GM12878 (cell line): Measurements from ENCODE around the gene MPPED1. TPM values are rescaled to one million over a fixed set of nuclear protein-coding genes. Genes with fewer than 3 reads are reported as not detected.

Experiments used
- ATAC-seq: fragments of 200-7000 bp; cut with Tn5 transposase; 3 replicates; pipeline ENCODE4 v1.9.1; 2020; ENCODE audit warnings: mild to moderate bottlenecking, moderate library complexity
- BruUV-seq: library from RNA; stranded (reverse); fragments of 400-500 nt; replicated peaks from 2 replicates; lab custom pipeline; 2021; lab: Mats Ljungman, UMichigan
- CTCF ChIA-PET: fragments of 300-600 bp; sonication (Branson Sonifier 250); formaldehyde crosslinking; extraction: SDS; loops from one replicate; lab custom pipeline; 2021; ENCODE audit warnings: inconsistent platforms; lab: Yijun Ruan, JAX
- POLR2A ChIA-PET: fragments of 350-600 bp; formaldehyde crosslinking; extraction: SDS; loops from one replicate; lab custom pipeline; 2021; ENCODE audit warnings: inconsistent platforms; lab: Charles Lee
- RAD21 ChIA-PET: fragments of 300-600 bp; sonication (Branson Sonifier 250); formaldehyde crosslinking; loops from one replicate; lab custom pipeline; 2023; ENCODE audit warnings: antibody characterized with exemption; ENCODE audit not compliant: unreplicated experiment; lab: Charles Lee
- SMC1A ChIA-PET: fragments of 300-600 bp; sonication (Branson Sonifier 250); formaldehyde crosslinking; loops from one replicate; lab custom pipeline; 2023; ENCODE audit not compliant: unreplicated experiment, uncharacterized antibody; lab: Charles Lee
- DNase-seq: peaks from one replicate; pipeline ENCODE4 v3.0.0-alpha.2; 2011; ENCODE audit warnings: low read depth, low spot score
- FAIRE-seq: peaks from 3 replicates; lab custom pipeline; 2011; peaks lifted over from hg19 to GRCh38; lab: Jason Lieb, UNC
- H2AFZ ChIP-seq: 2 replicates; pipeline ENCODE4 v1.6.0; 2011; ENCODE audit warnings: low read depth, low read length, control low read depth; ENCODE audit not compliant: control insufficient read depth
- H3K27ac ChIP-seq: 2 replicates; pipeline ENCODE4 v1.5.1; 2011; ENCODE audit warnings: control low read depth; ENCODE audit not compliant: control insufficient read depth, insufficient read depth
- H3K27me3 ChIP-seq, 2 experiments: replicated peaks in 1 of 2; 2 replicates each; pipeline versions ENCODE4 v1.6.0 to v1.6.1; 2011; ENCODE audit warnings: low read length in 1 of 2; ENCODE audit not compliant: control insufficient read depth in 2 of 2, insufficient read depth in 2 of 2
- H3K36me3 ChIP-seq, 2 experiments: 2 replicates each; pipeline ENCODE4 v1.5.1; 2011; ENCODE audit warnings: low read length in 1 of 2; ENCODE audit not compliant: control insufficient read depth in 2 of 2, insufficient read depth in 2 of 2
- H3K4me1 ChIP-seq: 2 replicates; pipeline ENCODE4 v1.6.1; 2011; ENCODE audit warnings: mild to moderate bottlenecking, low read length, moderate library complexity, mixed read lengths; ENCODE audit not compliant: control insufficient read depth, insufficient read depth
- H3K4me2 ChIP-seq: 2 replicates; pipeline ENCODE4 v1.6.0; 2011; ENCODE audit warnings: control low read depth; ENCODE audit not compliant: control insufficient read depth, insufficient read depth
- H3K4me3 ChIP-seq: fragments of 200-600 bp; sonication (generic); 2 replicates; pipeline ENCODE4 v1.5.1; 2016
- H3K79me2 ChIP-seq: 2 replicates; pipeline ENCODE4 v1.6.0; 2011; ENCODE audit warnings: low read length; ENCODE audit not compliant: control insufficient read depth, insufficient read depth
- H3K9ac ChIP-seq: 2 replicates; pipeline ENCODE4 v1.8.0; 2011; ENCODE audit warnings: low read length, control low read depth, mixed read lengths; ENCODE audit not compliant: control insufficient read depth, insufficient read depth
- H3K9me3 ChIP-seq: replicated peaks from 3 replicates; pipeline ENCODE4 v1.5.1; 2011; ENCODE audit warnings: mild to moderate bottlenecking, low read length; ENCODE audit not compliant: control insufficient read depth, insufficient read depth
- H4K20me1 ChIP-seq: 2 replicates; pipeline ENCODE4 v1.6.0; 2011; ENCODE audit not compliant: control insufficient read depth, insufficient read depth
- CHD1 ChIP-seq: IDR thresholded peaks from 2 replicates; pipeline ENCODE4 v1.6.1; 2012; ENCODE audit warnings: low read depth, low read length, improper control_type of control experiment
- CREM ChIP-seq: IDR thresholded peaks from 2 replicates; pipeline ENCODE4 v1.6.1; 2014; ENCODE audit warnings: antibody characterized with exemption, low read depth
- EED ChIP-seq: sonication (generic); IDR thresholded peaks from 2 replicates; pipeline ENCODE4 v1.6.1; 2016; ENCODE audit warnings: antibody characterized with exemption, low read depth
- FOS ChIP-seq: IDR thresholded peaks from 3 replicates; pipeline ENCODE4 v1.6.1; 2011; ENCODE audit warnings: borderline replicate concordance; ENCODE audit not compliant: insufficient read length; ENCODE audit errors: extremely low read depth
- KLF5 ChIP-seq: fragments of 450-650 bp; IDR thresholded peaks from 2 replicates; pipeline ENCODE4 v1.6.1; 2014; ENCODE audit warnings: mild to moderate bottlenecking; ENCODE audit not compliant: partially characterized antibody
- LARP7 ChIP-seq: fragments of 450-650 bp; IDR thresholded peaks from 2 replicates; pipeline ENCODE4 v1.6.1; 2017; ENCODE audit warnings: mild to moderate bottlenecking
- MEF2A ChIP-seq: IDR thresholded peaks from 2 replicates; pipeline ENCODE4 v1.6.1; 2011; ENCODE audit warnings: low read depth, mild to moderate bottlenecking, low read length, moderate library complexity; ENCODE audit not compliant: insufficient read depth
- MTA2 ChIP-seq: fragments of 450-650 bp; IDR thresholded peaks from 2 replicates; pipeline ENCODE4 v1.6.1; 2016; ENCODE audit warnings: low read depth, mild to moderate bottlenecking, moderate library complexity
- NR2C2 ChIP-seq: IDR thresholded peaks from 2 replicates; pipeline ENCODE4 v1.6.1; 2011; ENCODE audit warnings: borderline replicate concordance, low read depth; ENCODE audit not compliant: control insufficient read depth, insufficient read length
- NR2F1 ChIP-seq: fragments of 450-650 bp; conservative IDR thresholded peaks from 2 replicates; pipeline ENCODE4 v1.6.1; 2017; ENCODE audit warnings: mild to moderate bottlenecking
- PBX3 ChIP-seq: IDR thresholded peaks from 2 replicates; pipeline ENCODE4 v1.6.1; 2011; ENCODE audit warnings: mild to moderate bottlenecking, low read depth, low read length, moderate library complexity; ENCODE audit not compliant: insufficient replicate concordance
- RCOR1 ChIP-seq: conservative IDR thresholded peaks from 2 replicates; pipeline ENCODE4 v1.6.1; 2012; ENCODE audit warnings: low read depth, low read length, improper control_type of control experiment
- SKIL ChIP-seq: fragments of 450-650 bp; IDR thresholded peaks from 2 replicates; pipeline ENCODE4 v1.6.1; 2017; ENCODE audit warnings: mild to moderate bottlenecking, low read depth, inconsistent platforms; ENCODE audit not compliant: poor library complexity, severe bottlenecking
- SREBF1 ChIP-seq: IDR thresholded peaks from 2 replicates; pipeline ENCODE4 v1.6.1; 2012; ENCODE audit warnings: mild to moderate bottlenecking, low read length
- STAT3 ChIP-seq: IDR thresholded peaks from 2 replicates; pipeline ENCODE4 v1.6.1; 2011; ENCODE audit warnings: low read depth, low read length, improper control_type of control experiment
- TCF7 ChIP-seq: IDR thresholded peaks from 2 replicates; pipeline ENCODE4 v1.6.1; 2014; ENCODE audit warnings: antibody characterized with exemption, borderline replicate concordance
- ZBTB33 ChIP-seq: fragments of 450-650 bp; IDR thresholded peaks from 2 replicates; pipeline ENCODE4 v1.6.1; 2017; ENCODE audit warnings: mild to moderate bottlenecking
- WGBS: methylation state at CpG from one replicate; pipeline ENCODE4 v1.1.6; 2016; ENCODE audit warnings: low lambda C conversion rate; ENCODE audit not compliant: insufficient replicate concordance, insufficient coverage; ENCODE audit errors: missing lambda C conversion rate; 5-methylcytosine and 5-hydroxymethylcytosine counted together
- in situ Hi-C: fragments of 300-500 bp; cut with MboI; formaldehyde crosslinking; loops from 9 replicates; pipeline ENCODE4 v1.14.3; 2018; ENCODE audit warnings: mixed read lengths
- intact Hi-C: fragments of 100-400 bp; cut with micrococcal nuclease; formaldehyde crosslinking; loops from one replicate; pipeline ENCODE4 v1.14.2; 2022; ENCODE audit not compliant: unreplicated experiment
- polyA plus RNA-seq, 11 experiments: library from polyadenylated mRNA; depleted of rRNA in 4 of 11; unstranded in 6 of 11; stranded (reverse) in 5 of 11; fragments of >200 nt; fragmentation: Nextera tagmentation in 4 of 11; fragmentation: Illumina TruSeq in 1 of 11; extraction: Ambion mirVana in 4 of 11; extraction: Trizol in 1 of 11; gene quantifications; 1 replicate in 1 of 11; 2 replicates in 10 of 11; pipeline versions ENCODE4 v1.2.1 to v1.2.3, GENCODE V29; 2011 to 2016; ENCODE audit warnings: inconsistent platforms in 2 of 11, missing spikeins in 2 of 11, low read depth in 1 of 11
- total RNA-seq, 4 experiments: library from RNA; depleted of rRNA in 3 of 4; stranded (reverse); fragments of >200 nt in 3 of 4; fragmentation: Illumina TruSeq in 1 of 4; extraction: Trizol in 1 of 4; gene quantifications; 2 replicates each; pipeline versions ENCODE4 v1.2.1 to v1.2.3, GENCODE V29; 2013 to 2021

The MPPED1 gene
- total and polyA plus RNA-seq, 10 of the 15 experiments (the other 5 are each of a cell fraction or from before 2014, with no cell fraction given), result 0.11 TPM; not detected in 9

- CTCF ChIA-PET, result interaction anchor here (1.2 to 1.3 kb wide), 2 partner anchors 13 to 120 kb away, joined by 3 read pairs; no protein-coding TSS in a partner anchor
- no peak for FAIRE-seq
- TF ChIP-seq CHD1 (no peak), KLF5 (no peak), SKIL (no peak), ZBTB33 (no peak), CREM (no peak), STAT3 (no peak), NR2F1 (no peak), FOS (no peak), RCOR1 (no peak), LARP7 (no peak), MEF2A (no peak), MTA2 (no peak), TCF7 (no peak), EED (no peak), SREBF1 (no peak), NR2C2 (no peak), PBX3 (no peak)
These were observed 17.9 kb upstream of the MPPED1 start for GRCh38 chr22:43393844-43394474.

More at GRCh38 chr22:43393844-43394474, 17.9 kb upstream of the MPPED1 start:
- no peak overlapping the region for H3K9ac ChIP-seq
- no peaks in the 10 kb centered on the region for H3K36me3 ChIP-seq
- H3K27ac ChIP-seq, result no peak overlapping the region
- H3K4me1 ChIP-seq, result no peaks in the 10 kb centered on the region
- ATAC-seq (no peak), DNase-seq (no peak)
- H3K27me3 ChIP-seq, result peaks cover 0 to 1% of the 10 kb centered on the region in 2 experiments; a peak in 2 of 4 replicates
- intact Hi-C loops (no loop called here), in situ Hi-C loops (loop anchor here (10.0 kb wide), 2 partner anchors 431 to 1231 kb away; no protein-coding TSS in a partner anchor)
- no peak overlapping the region for H2AFZ ChIP-seq
- no peak overlapping the region for H3K4me2 ChIP-seq
- ChIA-PET POLR2A (no interaction called here), RAD21 (no interaction called here), SMC1A (no interaction called here)
- H3K9me3 ChIP-seq, result no peaks in the 10 kb centered on the region
- H3K79me2 ChIP-seq, result no peaks in the 10 kb centered on the region
- 74% methylated on average over 4 of the region's 4 CpGs for WGBS
- no TSS peak for BruUV-seq
- H3K4me3 ChIP-seq, result no peak overlapping the region
- H4K20me1 ChIP-seq, result no peaks in the 10 kb centered on the region
